GM19395 (cell line): ENCODE measurements around the gene RFFL.
A peak's percentile ranks its signal among the peaks of the same experiment; 100 is the strongest.
"Not testable (repeated sequence)": the region's sequence is repeated elsewhere in the genome, so short reads cannot be mapped to it uniquely, and the experiment has no call there.

ENCODE experiments used
- ATAC-seq: cut with Tn5 transposase; IDR thresholded peaks from one replicate; pipeline ENCODE4 v1.9.1; 2021; ENCODE audit warnings: mild to moderate bottlenecking, moderate library complexity; ENCODE audit not compliant: unreplicated experiment

The RFFL gene

GRCh38 chr17:35050170-35050569 lies 13.3 kb downstream of the RFFL start:
- no peak for ATAC-seq

- no peak for ATAC-seq
Measured at GRCh38 chr17:35048685-35049379, 14.7 kb downstream of the RFFL start.

- peak; percentile 73 for ATAC-seq
Measured at GRCh38 chr17:35046740-35047283, 16.7 kb downstream of the RFFL start.

GRCh38 chr17:35046245-35046644 lies 17.3 kb downstream of the RFFL start:
- ATAC-seq, result peak; percentile 16

- not testable (repeated sequence) for ATAC-seq
Measured at GRCh38 chr17:35045458-35045979, 18.0 kb downstream of the RFFL start.

GRCh38 chr17:35044181-35044580 lies 19.3 kb downstream of the RFFL start:
- ATAC-seq, result no peak

- peak; percentile 67 for ATAC-seq
Measured at GRCh38 chr17:35041390-35041789, 22.1 kb downstream of the RFFL start.

- ATAC-seq, result no peak
Measured at GRCh38 chr17:35038453-35038852, 25.1 kb downstream of the RFFL start.

- ATAC-seq, result no peak
Measured at GRCh38 chr17:35030780-35031179, 32.7 kb downstream of the RFFL start.

- ATAC-seq, result no peak
Measured at GRCh38 chr17:35028531-35029262, 34.8 kb downstream of the RFFL start.

GRCh38 chr17:35028097-35028496 lies 35.4 kb downstream of the RFFL start:
- not testable (repeated sequence) for ATAC-seq

GRCh38 chr17:35025541-35025940 lies 38.0 kb downstream of the RFFL start:
- ATAC-seq, result no peak

GRCh38 chr17:35023538-35023937 lies 40.0 kb downstream of the RFFL start:
- ATAC-seq, result no peak

GRCh38 chr17:35022536-35023063 lies 40.9 kb downstream of the RFFL start:
- ATAC-seq, result no peak

GRCh38 chr17:35021520-35022380 lies 41.8 kb downstream of the RFFL start:
- no peak for ATAC-seq

GRCh38 chr17:35019386-35020179 lies 43.9 kb downstream of the RFFL start:
- no peak for ATAC-seq

GRCh38 chr17:35018814-35019213 lies 44.7 kb downstream of the RFFL start:
- no peak for ATAC-seq

GRCh38 chr17:35017021-35017420 lies 46.5 kb downstream of the RFFL start:
- no peak for ATAC-seq

- ATAC-seq, result no peak
Measured at GRCh38 chr17:35016369-35016768, 47.1 kb downstream of the RFFL start.

GRCh38 chr17:35011671-35012216 lies 51.8 kb downstream of the RFFL start:
- no peak for ATAC-seq
